GM12875 (cell line): ENCODE measurements around the gene BLMH.

Experiments
- H3K4me3 ChIP-seq: one replicate; pipeline ENCODE4 v1.5.1; 2011; ENCODE audit warnings: low read depth, low read length, control low read depth
- TF ChIP-seq, protein P1 (sequence below): IDR thresholded peaks from 2 replicates; pipeline ENCODE4 v1.5.1; 2011; ENCODE audit warnings: low read depth, mild to moderate bottlenecking, control low read depth, inconsistent platforms, low read length, moderate library complexity, borderline replicate concordance; ENCODE audit not compliant: insufficient read depth

Gene BLMH

GRCh38 chr17:30274887-30275286 is 16.9 kb downstream of the BLMH start:
- H3K4me3 ChIP-seq = no peak overlapping the region
- TF ChIP-seq, protein P1, sequence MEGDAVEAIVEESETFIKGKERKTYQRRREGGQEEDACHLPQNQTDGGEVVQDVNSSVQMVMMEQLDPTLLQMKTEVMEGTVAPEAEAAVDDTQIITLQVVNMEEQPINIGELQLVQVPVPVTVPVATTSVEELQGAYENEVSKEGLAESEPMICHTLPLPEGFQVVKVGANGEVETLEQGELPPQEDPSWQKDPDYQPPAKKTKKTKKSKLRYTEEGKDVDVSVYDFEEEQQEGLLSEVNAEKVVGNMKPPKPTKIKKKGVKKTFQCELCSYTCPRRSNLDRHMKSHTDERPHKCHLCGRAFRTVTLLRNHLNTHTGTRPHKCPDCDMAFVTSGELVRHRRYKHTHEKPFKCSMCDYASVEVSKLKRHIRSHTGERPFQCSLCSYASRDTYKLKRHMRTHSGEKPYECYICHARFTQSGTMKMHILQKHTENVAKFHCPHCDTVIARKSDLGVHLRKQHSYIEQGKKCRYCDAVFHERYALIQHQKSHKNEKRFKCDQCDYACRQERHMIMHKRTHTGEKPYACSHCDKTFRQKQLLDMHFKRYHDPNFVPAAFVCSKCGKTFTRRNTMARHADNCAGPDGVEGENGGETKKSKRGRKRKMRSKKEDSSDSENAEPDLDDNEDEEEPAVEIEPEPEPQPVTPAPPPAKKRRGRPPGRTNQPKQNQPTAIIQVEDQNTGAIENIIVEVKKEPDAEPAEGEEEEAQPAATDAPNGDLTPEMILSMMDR = no peak

GRCh38 chr17:30273373-30273772 is 18.4 kb downstream of the BLMH start:
- TF ChIP-seq, protein P1 = no peak
- no peak overlapping the region for H3K4me3 ChIP-seq

- TF ChIP-seq, protein P1 = no peak
- H3K4me3 ChIP-seq = no peak overlapping the region
These were observed 20.6 kb downstream of the BLMH start for GRCh38 chr17:30271102-30271501.

GRCh38 chr17:30267625-30268024 is 24.1 kb downstream of the BLMH start:
- no peak overlapping the region for H3K4me3 ChIP-seq
- TF ChIP-seq, protein P1 = no peak

DNA sequence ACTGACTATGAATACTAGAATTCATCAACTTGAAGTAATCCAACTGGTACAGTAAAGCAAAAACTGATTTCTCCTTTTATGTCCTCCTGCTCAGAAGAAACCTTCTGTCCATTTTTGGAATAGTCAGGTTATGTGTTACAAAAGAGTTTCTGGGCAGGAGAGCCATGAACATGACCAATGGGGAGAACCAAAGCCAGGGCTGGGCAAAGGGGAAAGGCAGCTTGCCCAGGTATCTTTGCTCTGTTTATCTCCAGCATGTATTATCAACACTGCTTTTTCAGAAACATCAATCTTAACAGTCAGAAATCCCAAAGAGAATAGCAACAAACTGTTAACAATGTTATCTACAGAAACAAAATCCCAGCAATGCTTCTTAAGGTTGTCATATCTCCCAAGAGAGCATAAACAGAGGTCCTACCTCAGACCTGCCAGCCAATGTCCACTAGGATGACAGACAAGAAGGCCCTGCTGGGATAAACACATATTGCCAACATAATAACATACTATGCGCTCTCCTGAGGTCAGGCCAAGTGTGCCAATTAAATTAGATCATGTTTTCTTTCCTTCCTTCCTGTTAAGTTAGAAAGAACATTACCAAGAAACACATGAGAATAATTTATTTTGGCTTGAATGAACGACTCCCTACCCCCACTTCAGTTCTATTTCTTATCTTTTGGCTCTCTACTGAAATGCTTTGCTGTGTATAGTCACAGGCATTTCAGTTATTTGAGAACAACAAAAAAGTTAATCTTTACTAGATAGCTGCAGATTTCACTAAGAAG is 28.0 kb downstream of the BLMH start:
- H3K4me3 ChIP-seq = no peak overlapping the region
- TF ChIP-seq, protein P1 = no peak

- no peak overlapping the region for H3K4me3 ChIP-seq
- TF ChIP-seq, protein P1 = no peak
These were observed 34.8 kb downstream of the BLMH start for GRCh38 chr17:30256756-30257506.
